Measurements from ENCODE around the gene DEPP1. TPM values are rescaled to one million over a fixed set of nuclear protein-coding genes. Genes with fewer than 3 reads are reported as not detected.

Gene DEPP1
- total RNA-seq, 1 experiment from 2014 or later, result 68.3 TPM

- no peak for DNase-seq (ENCODE audit: low spot score)
Observed at GRCh38 chr10:44993922-44994751, 15.5 kb upstream of the DEPP1 start.

DNA sequence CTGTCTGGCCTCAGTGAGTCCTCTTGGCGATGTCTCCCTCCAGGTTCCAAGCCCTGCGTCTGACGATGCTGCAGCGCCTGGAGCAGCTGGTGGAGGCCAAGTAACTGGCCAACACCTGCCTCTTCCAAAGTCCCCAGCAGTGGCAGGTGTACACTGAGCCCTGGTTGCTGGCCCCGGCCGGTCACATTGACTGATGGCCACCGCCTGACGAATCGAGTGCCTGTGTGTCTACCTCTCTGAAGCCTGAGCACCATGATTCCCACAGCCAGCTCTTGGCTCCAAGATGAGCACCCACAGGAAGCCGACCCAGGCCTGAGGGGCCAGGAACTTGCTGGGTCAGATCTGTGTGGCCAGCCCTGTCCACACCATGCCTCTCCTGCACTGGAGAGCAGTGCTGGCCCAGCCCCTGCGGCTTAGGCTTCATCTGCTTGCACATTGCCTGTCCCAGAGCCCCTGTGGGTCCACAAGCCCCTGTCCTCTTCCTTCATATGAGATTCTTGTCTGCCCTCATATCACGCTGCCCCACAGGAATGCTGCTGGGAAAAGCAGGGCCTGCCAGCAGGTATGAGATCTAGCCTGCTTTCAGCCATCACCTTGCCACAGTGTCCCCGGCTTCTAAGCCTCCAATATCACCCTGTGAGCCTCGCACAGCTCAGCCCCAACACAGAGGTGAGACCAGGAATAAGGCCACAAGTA is 14.8 kb upstream of the DEPP1 start:
- DNase-seq (ENCODE audit: low spot score), result no peak

GRCh38 chr10:44992732-44993225 is 14.2 kb upstream of the DEPP1 start:
- DNase-seq (ENCODE audit: low spot score), result no peak

DNA sequence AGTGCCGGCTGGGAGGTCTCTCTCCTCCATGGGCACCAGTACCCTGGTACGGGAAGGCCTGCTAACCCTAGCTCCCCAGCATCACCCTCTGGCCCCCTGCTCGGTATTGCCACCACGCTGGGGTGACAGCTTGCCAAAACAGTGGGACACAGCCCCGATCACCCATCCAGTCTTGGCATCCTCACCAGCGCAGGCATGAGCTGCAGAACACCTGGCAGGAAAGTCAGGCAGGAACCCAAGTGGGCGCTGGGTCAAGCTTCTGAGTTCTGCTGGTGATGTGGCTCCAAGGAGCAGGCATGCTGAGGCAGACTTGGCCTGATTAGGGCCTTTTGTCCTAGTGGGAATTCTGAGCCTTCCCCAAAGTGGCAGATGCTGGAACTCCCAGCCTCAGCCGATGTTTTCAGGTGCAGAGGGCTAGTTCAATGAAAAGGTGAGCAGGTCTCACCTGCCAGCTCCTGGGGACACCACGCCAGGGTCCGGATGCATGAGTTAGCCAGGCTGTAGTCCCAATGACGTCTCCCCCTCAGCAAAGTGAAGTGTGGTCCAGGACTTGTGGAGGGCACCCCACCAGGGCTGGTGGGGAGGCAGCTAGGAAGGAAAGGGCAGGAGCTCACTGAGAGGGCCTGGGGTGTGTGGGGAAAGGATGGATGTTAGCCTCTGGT is 13.6 kb upstream of the DEPP1 start:
- DNase-seq (ENCODE audit: low spot score), result no peak

- DNase-seq (ENCODE audit: low spot score), result no peak
Observed at GRCh38 chr10:44991571-44991970, 13.0 kb upstream of the DEPP1 start.

- DNase-seq (ENCODE audit: low spot score), result no peak
Observed at GRCh38 chr10:44990965-44991364, 12.4 kb upstream of the DEPP1 start.

DNA sequence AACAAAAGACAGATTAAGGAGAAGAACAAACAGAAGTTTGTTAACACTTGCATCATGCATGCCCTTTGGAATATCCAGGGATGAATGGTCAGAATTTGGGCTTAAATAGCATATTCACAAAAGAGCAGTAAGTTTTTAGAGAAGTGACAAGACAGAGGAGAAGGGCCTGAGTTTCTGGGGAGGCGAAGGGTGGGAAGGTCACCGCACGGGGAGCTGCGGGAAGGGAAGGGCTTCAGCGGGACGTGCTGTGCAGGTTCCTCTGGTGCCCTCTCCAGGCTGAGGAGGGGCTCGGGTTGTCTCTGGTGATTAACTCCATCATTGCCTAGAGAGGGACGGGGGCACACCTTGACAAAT is 11.7 kb upstream of the DEPP1 start:
- no peak for DNase-seq (ENCODE audit: low spot score)

- DNase-seq (ENCODE audit: low spot score), result no peak
Observed at GRCh38 chr10:44989597-44990301, 11.1 kb upstream of the DEPP1 start.

- no peak for DNase-seq (ENCODE audit: low spot score)
Observed at GRCh38 chr10:44988957-44989585, 10.5 kb upstream of the DEPP1 start.

GRCh38 chr10:44986670-44987069 is 8.1 kb upstream of the DEPP1 start:
- no peak for DNase-seq (ENCODE audit: low spot score)

DNA sequence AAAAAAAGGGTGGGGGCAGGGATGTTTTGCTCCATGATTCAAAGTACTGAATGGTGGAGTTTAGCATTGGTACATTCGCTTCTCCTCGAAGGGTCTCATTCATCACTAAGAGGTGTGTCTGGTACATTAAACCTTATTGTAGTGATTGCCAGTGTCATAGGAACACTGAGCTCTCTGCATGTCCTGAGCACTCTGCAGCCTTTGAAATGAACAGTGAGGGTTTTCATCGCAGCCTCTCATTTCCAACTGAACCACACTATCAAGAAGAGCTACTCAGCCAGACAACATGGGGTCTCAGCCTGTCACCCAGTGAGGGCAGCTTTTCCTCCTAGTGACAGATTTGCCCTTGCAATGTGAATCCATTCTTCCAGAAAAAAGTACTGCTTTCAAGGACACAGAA is 7.6 kb upstream of the DEPP1 start:
- no peak for DNase-seq (ENCODE audit: low spot score)

DNA sequence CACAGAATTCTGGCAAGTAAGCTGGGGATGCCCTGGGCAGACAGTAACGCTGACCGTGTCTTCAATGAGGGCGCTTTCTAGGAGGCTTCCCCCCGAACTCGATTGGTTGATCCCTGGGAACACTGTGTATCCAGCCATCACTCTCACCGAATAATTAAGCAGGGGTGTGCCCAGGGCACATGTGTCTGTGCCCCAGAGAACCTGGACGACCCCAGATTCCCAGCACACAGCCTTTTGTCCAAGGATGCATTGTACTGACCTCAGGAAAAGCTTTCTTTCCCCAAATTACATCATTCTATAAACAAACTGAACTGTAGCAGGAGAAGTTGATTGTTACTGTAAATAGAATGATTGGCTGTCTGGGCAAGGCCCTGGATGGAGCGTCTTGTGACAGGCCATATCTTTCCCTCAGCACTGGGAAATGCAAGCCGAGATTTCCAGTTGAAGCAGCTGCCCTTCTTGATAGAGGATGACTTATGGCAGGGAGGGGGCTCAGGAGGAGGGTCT is 6.6 kb upstream of the DEPP1 start:
- DNase-seq (ENCODE audit: low spot score), result no peak

DNA sequence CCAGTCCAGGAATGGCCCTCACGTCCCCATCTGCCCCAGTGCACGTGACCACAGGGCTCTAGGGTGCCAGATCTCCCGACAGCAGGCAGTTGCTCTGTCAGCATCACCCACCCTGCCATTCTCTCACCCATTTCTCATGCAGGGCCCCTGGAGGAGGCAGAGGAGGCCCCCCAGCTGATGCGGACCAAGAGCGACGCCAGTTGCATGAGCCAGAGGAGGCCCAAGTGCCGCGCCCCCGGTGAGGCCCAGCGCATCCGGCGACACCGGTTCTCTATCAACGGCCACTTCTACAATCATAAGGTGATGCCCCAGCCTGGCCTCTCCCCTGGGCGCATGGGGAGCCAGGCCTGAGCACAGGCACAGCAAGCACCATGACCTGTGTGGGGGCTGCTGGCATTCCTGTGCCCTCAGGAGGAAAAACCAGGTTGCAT is 6.1 kb upstream of the DEPP1 start:
- no peak for DNase-seq (ENCODE audit: low spot score)

DNA sequence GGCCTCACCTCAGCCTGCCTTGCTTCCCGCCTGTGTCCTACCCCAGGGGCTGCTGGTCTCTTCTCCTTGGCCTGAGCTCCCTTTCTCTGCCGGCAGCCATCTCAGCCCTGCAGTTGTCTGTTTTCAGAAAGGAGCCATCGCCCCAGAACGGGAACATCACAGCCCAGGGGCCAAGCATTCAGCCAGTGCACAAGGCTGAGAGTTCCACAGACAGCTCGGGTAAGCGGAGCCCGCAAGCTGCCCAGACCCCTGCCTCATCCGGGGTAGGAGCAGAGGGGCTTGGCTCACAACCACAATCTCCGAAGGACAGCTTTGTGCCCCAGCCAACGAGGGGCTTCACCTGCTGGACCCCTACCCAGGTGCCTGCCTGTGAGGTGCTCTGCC is 5.3 kb upstream of the DEPP1 start:
- no peak for DNase-seq (ENCODE audit: low spot score)

DNA sequence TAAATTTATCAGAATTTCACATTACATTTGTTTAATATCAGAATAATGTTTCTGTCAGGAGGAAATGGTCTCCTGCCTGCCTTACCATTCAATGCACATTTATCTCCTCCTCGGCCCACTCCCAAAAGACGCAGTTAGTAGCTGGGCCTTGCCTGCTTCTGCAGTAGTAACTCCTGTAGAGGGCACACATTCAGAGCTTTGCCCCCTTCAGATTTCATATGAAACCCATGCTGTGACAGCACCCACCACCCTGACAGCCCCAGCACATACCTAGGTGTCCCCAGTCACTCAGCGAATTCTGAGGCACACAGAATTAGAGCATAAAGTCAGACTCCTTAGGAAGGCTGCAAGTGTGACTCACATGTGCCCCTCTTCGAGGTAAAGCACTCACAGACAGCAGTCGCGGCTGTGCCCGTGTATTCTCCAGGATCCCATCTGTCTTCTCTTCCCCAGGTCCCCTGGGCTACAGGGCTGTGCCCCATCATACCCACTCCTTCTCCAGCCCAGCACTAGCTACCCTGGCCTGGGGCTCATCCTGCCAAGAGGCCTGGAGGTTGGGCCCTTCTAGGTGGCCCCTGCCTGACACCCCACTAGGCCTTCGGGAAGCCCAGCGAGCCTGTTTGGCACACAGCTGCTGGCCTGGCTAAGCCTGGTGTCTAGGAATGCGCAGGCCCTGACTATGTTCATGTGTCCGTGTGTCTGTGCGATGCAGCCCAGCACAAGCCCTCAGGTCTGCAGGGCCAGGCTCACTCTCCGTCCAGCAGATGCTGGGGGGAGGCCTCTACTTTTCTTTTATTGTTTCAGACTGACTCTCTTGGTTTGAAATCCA is 4.7 kb upstream of the DEPP1 start:
- no peak for DNase-seq (ENCODE audit: low spot score)

GRCh38 chr10:44982496-44982895 is 3.9 kb upstream of the DEPP1 start:
- no peak for DNase-seq (ENCODE audit: low spot score)

- DNase-seq (ENCODE audit: low spot score), result no peak
Observed at GRCh38 chr10:44982114-44982460, 3.5 kb upstream of the DEPP1 start.

GRCh38 chr10:44981172-44982113 is 2.8 kb upstream of the DEPP1 start:
- peak; percentile 75 for DNase-seq (ENCODE audit: low spot score)
